Mononuclear cell (primary cell): Measurements from ENCODE around the gene APEH. TPM values are rescaled to one million over a fixed set of nuclear protein-coding genes. Genes with fewer than 3 reads are reported as not detected.

ENCODE experiments used
- H3K27me3 ChIP-seq: 2 replicates; pipeline ENCODE4 v1.6.0; 2011; ENCODE audit warnings: low read length, control low read depth; ENCODE audit not compliant: insufficient read depth
- H3K4me1 ChIP-seq: 2 replicates; pipeline ENCODE4 v1.5.1; 2011; ENCODE audit warnings: mild to moderate bottlenecking, low read length, control low read depth; ENCODE audit not compliant: insufficient read depth
- H3K4me3 ChIP-seq: 2 replicates; pipeline ENCODE4 v1.5.1; 2011; ENCODE audit warnings: mild to moderate bottlenecking, low read length, moderate library complexity
- H3K9me3 ChIP-seq: 2 replicates; pipeline ENCODE4 v1.5.1; 2011; ENCODE audit warnings: low read depth, mild to moderate bottlenecking, control low read depth, low read length
- total RNA-seq: library from RNA; depleted of rRNA; stranded (reverse); fragments of >200 nt; gene quantifications from one replicate; pipeline ENCODE4 v1.2.3, GENCODE V29; 2012

Gene APEH
- total RNA-seq, 1 donor: 30.7 TPM

DNA sequence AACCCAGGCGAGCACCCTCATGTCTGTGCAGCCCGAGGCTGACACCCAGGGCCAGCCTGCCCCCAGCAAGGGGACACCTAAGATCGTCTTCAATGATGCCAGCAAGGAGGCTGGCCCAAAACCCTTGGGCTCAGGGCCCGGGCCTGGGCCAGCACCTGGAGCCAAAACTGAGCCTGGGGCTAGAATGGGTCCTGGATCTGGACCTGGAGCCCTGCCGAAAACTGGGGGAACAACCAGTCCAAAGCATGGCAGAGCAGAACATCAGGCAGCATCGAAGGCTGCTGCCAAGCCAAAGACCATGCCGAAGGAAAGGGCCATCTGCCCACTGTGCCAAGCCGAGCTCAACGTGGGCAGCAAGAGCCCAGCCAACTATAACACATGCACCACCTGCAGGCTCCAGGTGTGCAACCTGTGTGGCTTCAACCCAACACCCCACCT lies 31.4 kb upstream of the APEH start:
- H3K4me1 ChIP-seq: no peaks in the 10 kb centered on the region
- no peaks in the 10 kb centered on the region for H3K27me3 ChIP-seq
- no peaks in the 10 kb centered on the region for H3K9me3 ChIP-seq
- H3K4me3 ChIP-seq: no peak overlapping the region

DNA sequence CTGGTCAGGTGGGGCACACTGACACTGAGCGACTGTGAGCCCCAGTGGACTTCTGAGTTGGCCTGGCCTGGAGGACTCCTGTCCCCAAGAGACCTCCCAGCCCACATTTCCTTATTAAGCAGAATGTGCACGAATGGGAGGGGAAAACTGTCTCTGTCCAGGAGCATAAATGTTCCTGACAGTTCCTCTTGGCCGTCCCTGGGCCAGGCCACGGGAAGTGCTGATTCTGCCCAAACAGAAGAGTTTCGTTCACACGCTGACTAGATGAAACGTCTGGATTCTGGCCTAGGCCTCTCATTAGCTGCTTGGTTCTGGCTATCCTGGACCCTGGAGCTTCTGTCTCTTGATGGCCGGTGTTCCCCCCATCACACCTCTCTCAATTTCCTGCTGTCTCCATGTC lies 29.5 kb upstream of the APEH start:
- no peaks in the 10 kb centered on the region for H3K27me3 ChIP-seq
- no peak overlapping the region for H3K4me3 ChIP-seq
- H3K4me1 ChIP-seq: no peaks in the 10 kb centered on the region
- no peaks in the 10 kb centered on the region for H3K9me3 ChIP-seq

DNA sequence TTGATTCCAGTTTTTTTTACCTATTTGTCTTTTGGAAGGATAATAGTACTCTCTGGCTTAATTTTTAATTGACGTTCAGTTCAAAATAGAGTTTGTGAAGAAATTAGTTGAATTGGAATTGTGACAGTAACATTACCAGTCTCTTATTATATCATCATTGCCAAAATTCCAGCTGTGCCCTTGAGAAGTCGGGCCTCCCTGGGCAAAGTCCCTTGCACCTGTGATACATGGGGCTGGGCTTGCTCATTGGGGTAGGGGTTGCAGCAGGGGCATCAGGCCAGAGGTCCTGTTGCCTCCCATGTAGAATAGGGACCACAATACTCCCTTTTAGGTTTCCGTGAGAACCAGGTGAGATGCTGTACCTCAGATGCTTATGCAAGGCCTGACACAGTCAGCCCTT lies 27.9 kb upstream of the APEH start:
- H3K27me3 ChIP-seq: no peaks in the 10 kb centered on the region
- no peaks in the 10 kb centered on the region for H3K9me3 ChIP-seq
- no peaks in the 10 kb centered on the region for H3K4me1 ChIP-seq
- no peak overlapping the region for H3K4me3 ChIP-seq

DNA sequence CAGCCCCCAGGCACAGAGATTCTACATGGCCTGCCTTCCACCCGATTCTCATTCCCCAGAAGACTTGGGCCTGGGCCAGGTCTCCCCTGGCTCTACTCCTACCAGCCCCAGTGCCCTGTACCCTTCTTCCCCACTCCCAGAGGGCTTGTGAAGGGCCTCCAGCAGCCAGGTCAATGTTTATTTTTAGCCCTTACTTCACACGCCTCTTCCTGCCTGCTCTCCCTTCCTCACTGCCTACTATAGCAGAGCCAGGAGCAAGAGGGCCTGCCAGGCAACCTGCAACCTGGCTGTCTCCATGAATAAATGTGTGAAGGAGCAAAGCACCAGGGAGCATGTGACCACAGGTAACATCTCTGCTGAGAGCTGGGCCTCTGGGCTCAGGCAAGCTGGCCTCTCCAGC lies 26.4 kb upstream of the APEH start:
- H3K9me3 ChIP-seq: no peaks in the 10 kb centered on the region
- no peak overlapping the region for H3K4me3 ChIP-seq
- no peaks in the 10 kb centered on the region for H3K27me3 ChIP-seq
- no peaks in the 10 kb centered on the region for H3K4me1 ChIP-seq

DNA sequence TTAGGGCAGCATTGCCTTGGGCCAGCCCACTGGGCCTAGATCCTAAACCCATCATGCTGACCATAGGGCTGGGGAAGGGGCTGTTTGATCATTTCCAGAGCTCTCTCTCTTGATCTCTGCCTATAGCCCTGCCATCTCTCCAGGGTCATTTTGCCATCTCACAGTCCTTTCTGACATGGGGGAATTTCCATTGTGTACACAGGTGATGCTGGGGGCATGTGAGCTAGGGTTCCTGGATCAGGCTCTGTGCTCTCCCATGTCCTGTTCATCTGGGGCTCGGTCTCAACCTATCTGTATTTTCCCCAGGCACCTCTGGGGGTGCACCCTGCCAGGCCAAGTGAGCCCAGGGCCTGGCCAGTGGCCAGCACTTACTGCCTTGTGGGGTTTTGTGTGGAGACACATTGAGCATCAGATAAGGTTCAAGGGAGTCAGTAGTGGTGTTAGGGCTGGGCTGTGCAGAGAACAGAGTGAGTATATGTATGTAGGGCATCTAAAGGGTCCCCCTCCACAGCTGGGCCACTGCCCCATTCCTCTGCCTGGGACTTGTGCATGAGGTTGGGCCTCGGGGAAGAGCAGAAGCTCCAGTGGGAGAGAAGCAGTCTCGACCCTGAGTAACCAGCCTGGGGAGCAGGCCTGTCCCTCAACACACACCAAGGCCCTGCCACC lies 25.7 kb upstream of the APEH start:
- Histone ChIP-seq H3K9me3 (no peaks in the 10 kb centered on the region), H3K4me3 (no peak overlapping the region), H3K27me3 (no peaks in the 10 kb centered on the region), H3K4me1 (no peaks in the 10 kb centered on the region)

DNA sequence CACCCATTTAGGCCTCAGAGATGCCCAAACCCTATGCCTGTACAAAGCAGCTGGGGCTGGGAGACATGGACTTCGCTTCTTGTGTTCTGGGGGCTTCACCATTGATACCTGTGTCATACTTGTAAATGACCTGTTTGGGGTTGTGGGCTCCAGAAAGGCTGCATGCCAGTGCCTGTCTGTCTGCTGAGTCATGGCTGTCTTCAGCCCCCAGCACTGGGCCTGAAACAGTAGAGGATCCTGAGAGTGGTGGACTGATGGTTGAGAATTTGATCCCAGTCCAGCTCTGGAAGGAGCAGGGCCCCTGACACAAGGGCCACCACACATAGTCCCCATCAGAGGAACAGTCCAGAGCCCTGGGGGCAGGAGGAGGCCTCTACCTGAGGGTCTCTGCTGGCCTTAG lies 24.6 kb upstream of the APEH start:
- Histone ChIP-seq H3K9me3 (no peaks in the 10 kb centered on the region), H3K4me1 (no peaks in the 10 kb centered on the region), H3K4me3 (no peak overlapping the region), H3K27me3 (no peaks in the 10 kb centered on the region)

DNA sequence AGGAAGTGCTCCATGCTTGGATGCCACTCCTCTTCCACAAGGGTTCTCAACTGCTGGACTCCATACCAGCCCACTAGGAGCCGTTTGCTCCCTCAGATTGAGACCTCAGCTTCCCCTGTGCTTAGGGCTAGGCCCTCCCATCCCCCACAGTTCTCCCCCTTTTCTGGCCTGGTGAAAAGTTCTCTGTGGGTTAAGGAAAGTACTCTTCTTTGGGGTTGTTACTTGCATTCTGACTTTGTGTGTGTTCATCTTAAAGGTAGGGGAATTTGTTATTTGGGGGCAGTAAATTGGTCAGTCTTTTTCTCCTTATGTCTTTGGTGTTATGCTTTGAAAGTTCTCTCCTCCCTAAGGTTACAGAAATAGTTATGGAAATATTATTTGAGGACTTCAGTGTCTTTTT lies 24.0 kb upstream of the APEH start:
- H3K9me3 ChIP-seq: no peaks in the 10 kb centered on the region

DNA sequence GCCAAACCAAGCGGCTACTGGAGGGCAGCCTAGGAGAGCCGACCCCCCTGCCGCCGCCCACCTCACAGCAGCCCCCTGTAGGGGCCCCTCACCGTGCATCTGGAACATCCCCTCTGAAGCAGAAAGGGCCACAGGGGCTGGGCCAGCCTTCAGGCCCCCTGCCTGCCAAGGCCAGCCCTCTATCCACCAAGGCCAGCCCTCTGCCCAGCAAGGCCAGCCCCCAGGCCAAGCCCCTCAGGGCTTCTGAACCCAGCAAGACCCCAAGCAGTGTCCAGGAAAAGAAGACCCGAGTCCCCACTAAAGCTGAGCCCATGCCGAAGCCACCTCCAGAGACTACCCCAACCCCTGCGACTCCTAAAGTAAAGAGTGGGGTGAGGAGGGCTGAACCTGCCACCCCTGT lies 23.5 kb upstream of the APEH start:
- no peak overlapping the region for H3K4me3 ChIP-seq
- no peaks in the 10 kb centered on the region for H3K27me3 ChIP-seq
- no peaks in the 10 kb centered on the region for H3K9me3 ChIP-seq
- no peaks in the 10 kb centered on the region for H3K4me1 ChIP-seq

More for the DNA sequence above, 24.0 kb upstream of the APEH start:
- H3K4me3 ChIP-seq: no peak overlapping the region
- H3K4me1 ChIP-seq: no peaks in the 10 kb centered on the region
- no peaks in the 10 kb centered on the region for H3K27me3 ChIP-seq

DNA sequence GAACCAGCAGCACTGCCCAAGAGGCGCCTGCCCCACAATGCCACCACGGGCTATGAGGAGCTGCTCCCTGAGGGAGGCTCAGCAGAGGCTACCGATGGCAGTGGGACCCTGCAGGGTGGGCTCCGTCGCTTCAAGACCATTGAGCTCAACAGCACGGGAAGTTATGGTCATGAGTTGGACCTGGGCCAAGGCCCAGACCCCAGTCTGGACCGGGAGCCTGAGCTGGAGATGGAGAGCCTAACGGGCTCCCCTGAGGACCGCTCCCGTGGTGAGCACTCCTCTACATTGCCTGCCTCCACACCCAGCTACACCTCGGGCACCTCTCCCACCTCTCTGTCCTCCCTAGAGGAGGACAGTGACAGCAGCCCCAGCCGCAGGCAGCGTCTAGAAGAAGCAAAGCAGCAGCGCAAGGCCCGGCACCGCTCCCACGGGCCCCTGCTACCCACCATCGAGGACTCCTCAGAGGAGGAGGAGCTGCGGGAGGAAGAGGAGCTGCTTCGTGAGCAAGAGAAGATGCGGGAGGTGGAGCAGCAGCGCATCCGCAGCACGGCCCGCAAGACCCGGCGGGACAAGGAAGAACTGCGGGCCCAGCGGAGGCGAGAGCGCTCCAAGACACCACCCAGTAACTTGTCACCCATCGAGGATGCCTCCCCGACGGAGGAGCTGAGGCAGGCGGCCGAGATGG lies 21.8 kb upstream of the APEH start:
- Histone ChIP-seq H3K4me1 (no peaks in the 10 kb centered on the region), H3K4me3 (no peak overlapping the region), H3K27me3 (no peaks in the 10 kb centered on the region), H3K9me3 (no peaks in the 10 kb centered on the region)

DNA sequence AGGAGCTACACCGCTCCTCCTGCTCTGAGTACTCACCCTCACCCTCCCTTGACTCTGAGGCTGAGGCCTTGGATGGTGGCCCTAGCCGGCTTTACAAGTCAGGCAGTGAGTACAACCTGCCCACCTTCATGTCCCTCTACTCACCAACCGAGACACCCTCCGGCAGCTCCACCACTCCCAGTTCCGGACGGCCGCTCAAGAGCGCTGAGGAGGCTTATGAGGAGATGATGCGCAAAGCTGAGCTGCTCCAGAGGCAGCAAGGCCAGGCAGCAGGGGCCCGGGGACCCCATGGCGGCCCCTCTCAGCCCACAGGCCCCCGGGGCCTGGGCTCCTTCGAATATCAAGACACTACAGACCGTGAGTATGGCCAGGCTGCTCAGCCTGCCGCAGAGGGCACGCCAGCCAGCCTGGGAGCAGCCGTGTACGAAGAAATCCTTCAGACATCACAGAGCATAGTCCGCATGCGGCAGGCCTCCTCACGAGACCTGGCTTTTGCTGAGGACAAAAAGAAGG lies 21.2 kb upstream of the APEH start:
- no peaks in the 10 kb centered on the region for H3K4me1 ChIP-seq
- H3K9me3 ChIP-seq: no peaks in the 10 kb centered on the region
- H3K4me3 ChIP-seq: no peak overlapping the region
- no peaks in the 10 kb centered on the region for H3K27me3 ChIP-seq

DNA sequence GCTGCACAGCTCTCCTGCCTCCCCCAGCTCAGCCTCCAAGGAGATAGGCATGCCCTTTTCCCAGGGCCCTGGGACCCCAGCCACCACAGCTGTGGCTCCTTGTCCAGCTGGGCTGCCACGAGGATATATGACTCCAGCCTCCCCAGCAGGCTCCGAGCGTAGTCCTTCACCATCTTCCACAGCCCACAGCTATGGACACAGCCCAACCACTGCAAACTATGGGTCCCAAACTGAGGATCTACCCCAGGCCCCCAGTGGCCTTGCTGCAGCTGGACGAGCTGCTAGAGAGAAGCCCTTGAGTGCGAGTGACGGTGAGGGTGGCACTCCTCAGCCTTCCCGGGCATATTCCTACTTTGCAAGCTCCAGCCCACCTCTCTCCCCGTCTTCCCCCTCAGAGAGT lies 20.5 kb upstream of the APEH start:
- Histone ChIP-seq H3K4me3 (no peak overlapping the region), H3K27me3 (no peaks in the 10 kb centered on the region), H3K9me3 (no peaks in the 10 kb centered on the region), H3K4me1 (no peaks in the 10 kb centered on the region)

DNA sequence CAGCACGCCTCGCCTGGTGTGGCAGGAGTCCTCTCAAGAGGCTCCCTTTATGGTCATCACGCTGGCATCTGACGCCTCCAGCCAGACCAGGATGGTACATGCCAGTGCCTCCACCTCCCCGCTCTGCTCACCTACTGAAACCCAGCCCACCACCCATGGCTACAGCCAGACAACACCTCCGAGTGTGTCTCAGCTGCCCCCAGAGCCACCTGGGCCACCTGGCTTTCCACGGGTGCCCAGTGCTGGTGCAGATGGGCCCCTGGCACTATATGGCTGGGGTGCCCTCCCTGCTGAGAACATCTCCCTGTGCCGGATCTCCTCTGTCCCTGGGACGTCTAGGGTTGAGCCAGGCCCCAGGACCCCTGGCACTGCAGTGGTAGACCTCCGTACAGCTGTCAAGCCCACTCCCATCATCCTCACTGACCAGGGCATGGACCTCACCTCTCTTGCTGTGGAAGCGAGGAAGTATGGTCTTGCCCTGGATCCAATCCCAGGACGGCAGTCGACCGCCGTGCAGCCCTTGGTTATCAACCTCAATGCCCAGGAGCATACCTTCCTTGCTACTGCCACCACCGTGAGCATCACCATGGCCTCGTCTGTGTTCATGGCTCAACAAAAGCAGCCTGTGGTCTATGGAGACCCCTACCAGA lies 19.9 kb upstream of the APEH start:
- no peak overlapping the region for H3K4me3 ChIP-seq
- no peaks in the 10 kb centered on the region for H3K27me3 ChIP-seq
- H3K9me3 ChIP-seq: no peaks in the 10 kb centered on the region
- H3K4me1 ChIP-seq: no peaks in the 10 kb centered on the region

DNA sequence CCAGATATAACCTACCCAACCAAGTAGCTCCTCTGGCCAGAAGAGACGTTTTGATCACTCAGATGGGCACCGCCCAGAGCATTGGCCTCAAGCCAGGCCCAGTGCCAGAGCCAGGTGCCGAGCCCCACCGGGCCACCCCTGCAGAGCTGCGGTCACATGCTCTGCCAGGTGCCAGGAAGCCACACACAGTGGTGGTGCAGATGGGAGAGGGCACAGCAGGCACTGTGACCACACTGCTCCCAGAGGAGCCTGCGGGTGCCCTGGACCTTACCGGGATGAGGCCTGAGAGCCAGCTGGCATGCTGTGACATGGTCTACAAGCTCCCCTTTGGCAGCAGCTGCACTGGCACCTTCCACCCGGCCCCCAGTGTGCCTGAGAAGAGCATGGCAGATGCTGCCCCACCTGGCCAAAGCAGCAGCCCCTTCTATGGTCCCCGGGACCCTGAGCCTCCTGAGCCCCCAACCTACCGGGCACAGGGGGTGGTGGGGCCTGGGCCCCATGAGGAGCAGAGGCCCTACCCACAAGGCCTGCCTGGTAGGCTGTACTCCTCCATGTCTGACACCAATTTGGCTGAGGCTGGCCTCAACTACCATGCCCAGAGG lies 19.1 kb upstream of the APEH start:
- H3K4me1 ChIP-seq: no peaks in the 10 kb centered on the region
- no peak overlapping the region for H3K4me3 ChIP-seq
- H3K27me3 ChIP-seq: no peaks in the 10 kb centered on the region
- no peaks in the 10 kb centered on the region for H3K9me3 ChIP-seq

DNA sequence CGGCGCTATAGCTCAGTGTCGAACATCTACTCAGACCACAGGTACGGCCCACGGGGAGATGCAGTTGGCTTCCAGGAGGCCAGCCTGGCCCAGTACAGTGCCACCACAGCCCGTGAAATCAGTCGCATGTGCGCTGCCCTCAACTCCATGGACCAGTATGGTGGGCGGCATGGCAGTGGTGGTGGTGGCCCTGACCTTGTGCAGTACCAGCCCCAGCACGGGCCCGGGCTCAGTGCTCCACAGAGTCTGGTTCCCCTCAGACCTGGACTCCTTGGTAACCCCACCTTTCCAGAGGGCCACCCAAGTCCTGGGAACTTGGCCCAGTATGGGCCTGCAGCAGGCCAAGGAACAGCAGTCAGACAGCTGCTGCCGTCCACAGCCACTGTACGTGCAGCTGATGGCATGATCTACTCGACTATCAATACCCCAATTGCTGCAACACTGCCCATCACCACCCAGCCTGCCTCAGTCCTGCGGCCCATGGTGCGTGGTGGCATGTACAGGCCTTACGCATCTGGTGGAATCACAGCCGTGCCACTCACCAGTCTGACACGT lies 18.3 kb upstream of the APEH start:
- Histone ChIP-seq H3K4me1 (no peaks in the 10 kb centered on the region), H3K27me3 (no peaks in the 10 kb centered on the region), H3K9me3 (no peaks in the 10 kb centered on the region), H3K4me3 (no peak overlapping the region)

DNA sequence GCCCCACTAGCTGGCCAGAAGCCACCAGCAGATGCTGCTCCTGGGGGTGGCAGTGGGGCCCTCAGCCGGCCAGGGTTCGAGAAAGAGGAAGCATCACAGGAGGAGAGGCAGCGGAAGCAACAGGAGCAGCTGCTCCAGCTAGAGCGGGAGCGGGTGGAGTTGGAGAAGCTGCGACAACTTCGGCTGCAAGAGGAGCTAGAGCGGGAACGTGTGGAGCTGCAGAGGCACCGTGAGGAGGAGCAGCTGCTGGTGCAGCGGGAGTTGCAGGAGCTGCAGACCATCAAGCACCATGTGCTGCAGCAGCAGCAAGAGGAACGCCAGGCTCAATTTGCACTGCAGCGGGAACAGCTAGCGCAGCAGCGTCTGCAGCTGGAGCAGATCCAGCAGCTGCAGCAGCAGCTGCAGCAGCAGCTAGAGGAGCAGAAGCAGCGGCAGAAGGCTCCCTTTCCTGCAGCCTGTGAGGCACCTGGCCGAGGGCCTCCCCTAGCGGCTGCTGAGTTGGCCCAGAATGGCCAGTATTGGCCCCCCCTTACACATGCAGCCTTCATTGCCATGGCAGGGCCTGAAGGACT lies 17.5 kb upstream of the APEH start:
- Histone ChIP-seq H3K4me1 (no peaks in the 10 kb centered on the region), H3K27me3 (no peaks in the 10 kb centered on the region)

More for the DNA sequence above, 17.5 kb upstream of the APEH start:
- Histone ChIP-seq H3K9me3 (no peaks in the 10 kb centered on the region), H3K4me3 (no peak overlapping the region)
